KOPT-K1 (cell line): ENCODE results near the gene EDEM1.

Experiments used
- H3K27ac ChIP-seq: fragments of 200-600 bp; sonication (generic); 2 replicates; pipeline ENCODE4 v1.5.1; 2016; ENCODE audit warnings: antibody characterized with exemption, mild to moderate bottlenecking, low read depth, low read length; ENCODE audit not compliant: poor library complexity, severe bottlenecking
- H3K36me3 ChIP-seq: fragments of 200-600 bp; sonication (generic); 2 replicates; pipeline ENCODE4 v1.5.1; 2017; ENCODE audit warnings: antibody characterized with exemption, mild to moderate bottlenecking, low read length, moderate library complexity; ENCODE audit not compliant: insufficient read depth
- H3K9me3 ChIP-seq: fragments of 200-600 bp; sonication (generic); 2 replicates; pipeline ENCODE4 v1.5.1; 2017; ENCODE audit warnings: antibody characterized with exemption, low read length, mild to moderate bottlenecking; ENCODE audit not compliant: insufficient read depth, poor library complexity, severe bottlenecking

Gene EDEM1

DNA sequence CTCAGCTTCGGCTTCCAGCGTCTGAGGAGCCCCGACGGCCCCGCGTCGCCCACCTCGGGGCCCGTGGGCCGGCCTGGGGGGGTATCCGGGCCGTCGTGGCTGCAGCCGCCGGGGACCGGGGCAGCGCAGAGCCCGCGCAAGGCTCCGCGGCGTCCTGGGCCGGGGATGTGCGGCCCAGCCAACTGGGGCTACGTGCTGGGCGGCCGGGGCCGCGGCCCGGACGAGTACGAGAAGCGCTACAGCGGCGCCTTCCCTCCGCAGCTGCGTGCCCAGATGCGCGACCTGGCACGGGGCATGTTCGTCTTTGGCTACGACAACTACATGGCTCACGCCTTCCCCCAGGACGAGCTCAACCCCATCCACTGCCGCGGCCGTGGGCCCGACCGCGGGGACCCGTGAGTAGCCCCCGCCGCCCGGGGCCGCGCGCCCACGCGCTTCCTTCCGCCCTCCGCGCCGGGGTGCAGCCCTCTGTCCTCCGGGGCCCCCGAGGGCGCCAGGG lies 462 bp downstream of the EDEM1 start:
- Histone ChIP-seq H3K36me3 (peaks cover 4% of the 10 kb centered on the region; the same call in 1 of the 2 replicates), H3K9me3 (no peaks in the 10 kb centered on the region), H3K27ac (peak overlapping the region; percentile 83)

DNA sequence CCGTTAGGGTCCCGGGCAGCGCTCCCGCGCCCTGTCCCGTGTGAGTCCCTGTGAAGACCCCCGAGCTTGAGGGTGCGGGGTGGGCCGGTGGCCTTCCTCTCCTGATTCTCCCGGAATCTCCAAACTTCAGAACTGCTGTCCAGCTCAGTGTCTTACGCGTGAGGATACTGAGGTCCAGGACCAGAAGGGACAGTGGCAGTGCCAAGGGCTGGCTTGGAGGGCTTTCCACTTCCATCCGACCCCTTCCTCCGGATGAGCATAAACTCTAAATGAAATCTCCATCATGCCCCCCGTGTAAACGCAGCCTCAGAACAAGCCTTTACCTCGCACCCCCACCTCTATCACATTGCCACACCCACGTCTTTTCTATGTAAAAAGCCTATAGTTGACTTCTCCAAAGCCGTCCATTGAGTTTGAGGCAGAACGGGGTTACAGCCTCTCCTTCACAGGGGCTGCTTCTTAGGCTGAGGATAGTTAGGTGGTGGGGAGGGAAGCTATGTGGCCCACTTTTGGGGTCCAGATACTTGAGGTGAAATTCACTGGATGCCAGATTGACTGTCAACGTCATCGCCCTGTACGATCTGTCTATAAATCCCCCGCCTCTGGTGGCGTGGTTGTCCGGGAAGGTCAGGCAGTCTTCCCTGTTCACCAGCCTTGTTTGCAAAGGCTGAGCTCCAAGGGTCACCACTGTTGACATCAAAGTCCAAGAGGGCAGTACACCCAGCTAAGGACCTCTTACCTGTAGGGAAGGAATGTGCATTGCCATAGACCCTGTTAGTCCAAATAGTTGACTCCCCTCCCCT lies 1.1 kb downstream of the EDEM1 start:
- Histone ChIP-seq H3K36me3 (peaks cover 6% of the 10 kb centered on the region; the same call in 1 of the 2 replicates), H3K9me3 (no peaks in the 10 kb centered on the region), H3K27ac (peak overlapping the region; percentile 83)

DNA sequence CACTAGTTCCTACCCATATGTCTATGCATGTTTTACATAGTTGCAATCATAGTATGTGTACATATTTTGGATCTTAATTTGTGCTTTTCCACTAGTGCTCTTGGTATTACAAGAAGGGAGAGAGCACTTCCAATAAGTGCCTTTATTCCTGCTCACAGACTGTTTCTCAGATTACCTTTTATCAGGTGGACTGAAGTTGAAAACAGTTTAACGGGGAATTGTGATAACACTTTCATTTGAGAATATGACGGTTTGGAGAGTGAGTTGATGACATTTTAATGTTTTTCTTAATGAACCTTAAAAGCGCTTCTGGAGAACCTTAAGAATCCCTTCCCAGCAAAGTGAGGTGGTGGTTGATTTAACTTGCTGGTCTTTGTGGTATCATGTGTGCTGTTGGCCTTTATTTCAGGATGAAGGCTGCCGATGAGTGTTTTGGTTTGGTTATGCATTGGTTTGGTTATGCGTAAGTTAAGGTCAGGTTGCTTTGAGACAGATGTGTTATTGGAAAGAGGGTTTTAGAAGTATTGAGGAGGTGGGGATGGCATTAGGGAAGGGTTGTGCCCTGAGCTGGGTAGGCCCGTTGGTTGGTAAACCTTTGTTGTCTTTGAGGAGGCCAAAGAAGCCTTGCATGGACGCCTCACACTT lies 2.8 kb downstream of the EDEM1 start:
- Histone ChIP-seq H3K36me3 (peaks cover 14% of the 10 kb centered on the region), H3K9me3 (no peaks in the 10 kb centered on the region), H3K27ac (peak overlapping the region; percentile 83)

DNA sequence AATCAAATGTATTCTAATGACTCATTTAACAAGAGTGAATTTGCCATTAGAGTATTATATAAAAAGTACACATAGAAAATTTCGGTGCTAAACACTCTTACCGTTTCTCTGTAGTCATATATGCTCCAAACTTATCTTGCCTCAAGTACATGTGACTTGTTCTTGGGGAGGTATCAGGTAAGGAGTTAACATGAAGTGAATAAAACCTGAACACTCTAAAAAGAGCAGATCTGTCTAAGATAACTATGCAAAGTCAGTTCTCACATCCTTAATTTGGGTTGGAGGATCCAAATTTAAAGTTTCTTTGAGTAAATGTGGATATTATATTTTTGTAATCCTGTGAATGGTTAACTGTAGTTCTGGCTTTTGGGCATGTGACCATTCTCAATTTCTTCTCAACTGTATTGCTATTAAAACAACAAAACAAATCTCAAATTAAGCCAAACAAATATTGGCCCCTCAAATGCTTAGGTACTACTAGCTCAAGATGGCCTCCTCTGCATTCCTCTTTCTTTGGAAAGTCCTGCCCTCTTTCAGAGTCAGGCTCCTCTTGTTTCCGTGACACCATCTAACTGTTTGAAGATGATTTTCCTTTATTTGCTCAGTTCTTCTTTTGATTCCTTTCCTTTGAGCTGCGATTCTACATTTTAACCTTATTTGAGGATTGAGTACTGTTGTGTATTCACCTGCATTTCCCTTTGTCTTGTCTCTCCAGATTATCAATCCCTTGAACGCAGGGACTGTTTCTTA lies 4.2 kb downstream of the EDEM1 start:
- H3K27ac ChIP-seq = peak overlapping the region; percentile 50
- no peaks in the 10 kb centered on the region for H3K9me3 ChIP-seq
- H3K36me3 ChIP-seq = peaks cover 28% of the 10 kb centered on the region

DNA sequence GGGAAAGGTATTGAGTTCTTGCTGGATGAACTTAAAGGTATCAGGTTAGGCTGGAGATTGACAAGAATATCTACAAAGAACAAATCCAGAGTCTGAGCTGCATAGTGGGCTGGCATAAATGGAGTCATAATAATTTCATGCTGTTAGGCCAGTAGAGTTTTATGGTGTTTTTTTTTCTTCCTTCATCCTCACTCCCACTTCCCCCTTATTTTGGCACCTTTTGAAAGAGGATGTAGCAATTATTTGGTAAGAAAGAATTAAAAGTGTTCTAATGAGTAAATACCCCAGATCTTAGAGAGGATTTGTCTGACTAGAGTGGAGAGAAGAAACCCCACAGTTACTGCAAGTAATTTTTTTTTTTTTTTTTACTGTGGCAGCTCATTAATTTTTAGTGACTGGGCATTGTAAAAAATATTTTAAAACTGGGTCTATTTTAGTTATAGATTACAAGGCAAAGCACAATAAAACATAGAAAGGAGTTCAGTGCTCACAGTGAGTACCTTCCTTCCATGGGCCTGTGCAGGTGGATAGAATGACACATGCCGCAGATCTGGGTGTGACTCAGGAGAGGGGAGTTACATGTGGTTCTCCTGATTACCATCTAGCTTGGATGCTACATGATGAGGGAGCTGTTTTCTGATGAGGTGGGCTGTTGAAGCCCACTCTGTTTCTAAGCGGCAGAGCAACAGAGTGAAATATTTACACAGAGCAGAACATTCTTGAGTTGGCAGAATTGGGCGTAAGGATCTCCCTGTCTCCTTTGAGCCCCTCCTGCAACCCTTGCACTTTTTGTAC lies 5.3 kb downstream of the EDEM1 start:
- Histone ChIP-seq H3K9me3 (no peaks in the 10 kb centered on the region), H3K36me3 (peaks cover 30% of the 10 kb centered on the region), H3K27ac (peak overlapping the region; percentile 50)

DNA sequence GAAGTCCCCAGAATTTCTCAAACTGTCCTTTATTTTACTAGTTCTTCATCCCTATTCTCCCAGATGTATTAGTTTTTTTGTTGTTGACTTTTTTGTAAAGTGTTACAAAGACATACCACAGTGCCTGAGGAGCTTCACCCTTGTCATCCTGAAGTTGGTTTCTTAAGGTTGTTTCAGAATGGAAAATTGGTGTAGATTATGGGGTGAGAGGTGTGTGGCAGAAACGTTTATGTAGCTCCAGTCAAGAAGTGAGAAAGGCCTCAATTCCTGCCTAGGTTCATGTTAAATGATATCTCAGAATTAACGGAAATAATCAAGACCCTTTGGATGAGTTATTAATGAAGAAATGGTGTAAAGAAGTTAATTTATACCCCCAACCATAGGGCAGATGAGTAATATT lies 6.8 kb downstream of the EDEM1 start:
- Histone ChIP-seq H3K9me3 (no peaks in the 10 kb centered on the region), H3K36me3 (peaks cover 37% of the 10 kb centered on the region), H3K27ac (peak overlapping the region; percentile 85)

DNA sequence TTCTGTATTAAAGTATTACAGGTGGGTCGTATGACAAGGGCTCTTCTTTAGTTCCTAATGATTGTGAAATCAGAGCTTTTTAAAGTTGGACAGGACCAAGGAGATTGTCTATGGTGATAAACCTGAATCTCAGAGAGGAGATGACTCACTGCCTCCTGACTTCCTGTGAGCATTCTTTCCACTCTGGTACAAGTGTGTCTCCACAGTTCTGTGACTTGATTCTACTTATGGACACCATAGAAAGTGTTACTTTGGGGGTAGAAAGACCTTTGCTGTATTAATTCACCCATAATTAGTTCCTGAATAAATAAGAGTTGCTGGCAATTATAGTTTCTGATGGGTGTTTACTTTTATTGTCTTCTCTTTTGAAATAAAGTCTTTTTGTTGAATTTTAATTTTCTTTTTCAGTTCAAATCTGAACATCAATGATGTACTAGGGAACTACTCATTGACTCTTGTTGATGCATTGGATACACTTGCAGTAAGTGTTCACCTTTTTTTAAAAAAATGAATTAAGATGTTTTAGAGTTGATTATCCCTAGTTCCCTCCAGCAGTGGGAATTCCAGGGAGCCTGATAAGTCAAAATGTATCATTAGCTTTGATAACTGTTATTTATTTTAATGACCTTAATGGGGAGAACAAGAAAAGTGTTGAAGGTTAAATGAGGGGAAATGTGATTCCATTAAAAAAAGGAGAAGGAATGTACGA lies 7.4 kb downstream of the EDEM1 start:
- peak overlapping the region; percentile 85 for H3K27ac ChIP-seq
- no peaks in the 10 kb centered on the region for H3K9me3 ChIP-seq
- peaks cover 43% of the 10 kb centered on the region for H3K36me3 ChIP-seq

DNA sequence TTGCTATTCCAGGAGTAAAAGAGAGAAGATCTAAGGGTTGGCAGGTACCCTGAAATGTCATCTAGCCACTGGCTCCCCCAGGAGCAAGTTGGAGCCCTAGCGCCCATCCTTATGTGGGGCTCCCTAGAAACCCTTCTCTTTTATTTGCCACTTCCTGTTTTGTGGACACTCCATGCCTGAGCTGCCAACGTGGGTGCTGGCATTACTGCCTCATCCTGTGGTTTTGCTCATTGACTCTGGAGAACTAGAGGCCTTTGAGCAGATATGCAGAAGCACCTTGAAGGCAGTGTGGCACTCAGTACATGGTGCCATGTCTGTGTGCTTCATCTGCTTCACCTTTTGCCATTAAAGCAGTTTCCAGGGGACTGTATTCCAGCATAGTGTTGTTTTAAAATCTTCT lies 8.1 kb downstream of the EDEM1 start:
- H3K9me3 ChIP-seq = no peaks in the 10 kb centered on the region
- peaks cover 50% of the 10 kb centered on the region for H3K36me3 ChIP-seq
- H3K27ac ChIP-seq = peak overlapping the region; percentile 85

DNA sequence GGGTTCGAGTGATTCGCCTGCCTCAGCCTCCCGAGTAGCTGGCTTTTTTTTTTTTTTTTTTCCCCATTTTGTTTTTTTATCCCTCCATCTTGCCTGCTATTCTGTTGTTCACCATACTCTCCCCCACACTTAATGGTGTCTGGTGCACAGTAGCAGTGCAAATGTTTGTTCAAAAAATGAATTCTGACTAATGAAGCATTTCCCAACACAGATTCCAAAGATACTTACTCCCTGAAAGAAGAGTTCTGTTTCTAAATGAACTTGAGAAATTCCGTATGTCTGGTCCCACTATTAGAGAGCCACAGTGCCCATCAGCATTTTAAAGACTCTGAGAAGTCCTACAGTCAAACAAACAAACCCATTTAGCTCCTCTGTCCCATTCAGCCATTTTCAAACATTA lies 9.5 kb downstream of the EDEM1 start:
- peaks cover 64% of the 10 kb centered on the region for H3K36me3 ChIP-seq

DNA sequence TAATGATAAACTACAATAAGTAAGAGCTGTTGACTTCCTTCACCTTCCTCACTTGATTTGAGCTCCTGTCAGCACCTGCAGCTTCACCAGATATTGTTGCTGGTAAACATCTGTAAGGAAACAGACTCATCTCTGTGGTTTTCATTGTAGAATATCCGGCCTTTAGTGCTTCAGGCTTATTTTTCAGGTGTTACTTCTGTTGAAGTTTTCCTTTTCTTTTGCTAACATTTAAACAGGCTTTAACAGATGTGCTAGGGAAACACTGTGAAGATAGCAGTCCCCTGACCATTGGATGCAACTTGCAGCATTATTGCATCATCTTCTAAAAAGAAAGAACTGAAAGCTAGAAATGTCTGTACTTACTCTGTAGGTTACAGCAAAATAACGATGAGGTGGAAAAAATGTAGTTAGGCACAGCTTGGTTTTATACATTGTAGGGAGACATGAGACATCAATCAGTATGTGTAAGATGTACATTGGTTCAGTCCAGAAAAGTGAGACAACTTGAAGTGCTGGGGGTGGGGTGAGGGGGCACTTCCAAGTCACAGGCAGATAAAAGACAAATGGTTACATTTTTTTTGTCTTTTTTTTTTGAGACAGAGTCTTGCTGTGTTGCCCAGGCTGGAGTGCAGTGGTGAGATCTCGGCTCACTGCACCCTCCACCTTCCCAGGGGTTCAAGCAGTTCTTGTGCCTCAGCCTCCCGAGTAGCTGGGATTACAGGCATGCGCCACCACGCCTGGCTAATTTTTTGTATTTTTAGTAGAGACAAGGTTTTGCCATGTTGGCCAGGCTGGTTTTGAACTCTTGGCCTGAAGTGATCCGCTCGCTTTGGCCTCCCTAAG lies 10.2 kb downstream of the EDEM1 start:
- H3K27ac ChIP-seq = peak overlapping the region; percentile 85
- H3K36me3 ChIP-seq = peaks cover 71% of the 10 kb centered on the region
- no peaks in the 10 kb centered on the region for H3K9me3 ChIP-seq

More for the DNA sequence above, 9.5 kb downstream of the EDEM1 start:
- Histone ChIP-seq H3K27ac (peak overlapping the region; percentile 85), H3K9me3 (no peaks in the 10 kb centered on the region)

DNA sequence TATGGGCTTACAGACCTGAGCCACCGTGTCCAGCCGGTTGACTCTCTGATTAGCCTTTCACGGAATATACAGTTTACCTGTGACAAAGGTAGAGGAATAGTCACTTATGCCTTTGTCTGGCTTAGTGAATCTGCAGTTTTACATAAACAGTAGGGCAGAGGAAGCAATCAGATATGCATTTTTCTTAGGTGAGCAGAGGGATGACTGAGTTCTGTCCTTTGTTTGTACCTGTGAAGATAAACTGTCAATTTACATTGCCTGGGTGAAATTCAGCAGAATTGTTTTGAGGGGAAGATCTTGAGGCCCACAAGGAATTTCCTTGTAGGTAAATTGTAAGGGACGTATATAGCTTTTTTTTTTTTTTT lies 10.8 kb downstream of the EDEM1 start:
- H3K9me3 ChIP-seq = no peaks in the 10 kb centered on the region
- H3K36me3 ChIP-seq = peaks cover 73% of the 10 kb centered on the region
- H3K27ac ChIP-seq = peak overlapping the region; percentile 85

DNA sequence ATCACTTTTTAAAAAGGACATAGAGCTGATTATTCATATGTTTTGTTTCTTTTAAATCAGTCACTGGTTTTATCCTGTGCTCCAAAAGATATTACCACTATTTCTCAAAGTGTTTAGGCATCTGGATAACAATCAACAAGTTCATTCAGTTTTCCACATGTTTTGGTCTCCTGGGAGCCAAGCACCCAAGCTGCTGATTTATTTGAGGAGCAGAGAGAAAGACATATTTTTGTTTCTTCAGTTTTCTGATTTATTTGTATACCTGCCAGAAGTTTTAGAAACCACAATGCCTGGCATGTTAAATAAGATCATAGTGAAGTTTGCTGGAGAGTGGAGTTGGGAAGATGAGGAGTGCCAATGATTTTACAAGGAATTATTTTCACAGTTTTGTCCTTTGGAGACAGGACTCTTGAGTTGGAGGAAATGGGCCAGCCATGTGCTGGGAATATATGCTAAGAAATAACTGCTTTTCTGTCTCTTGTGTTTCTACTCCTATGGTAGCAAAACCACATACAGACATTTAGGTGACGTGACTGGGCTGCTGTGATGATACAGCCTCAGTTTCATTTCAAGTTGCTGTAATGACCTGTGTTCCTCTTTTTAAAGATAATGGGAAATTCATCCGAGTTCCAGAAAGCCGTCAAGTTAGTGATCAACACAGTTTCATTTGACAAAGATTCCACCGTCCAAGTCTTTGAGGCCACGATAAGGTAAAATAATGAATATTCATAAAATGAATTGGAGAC lies 11.7 kb downstream of the EDEM1 start:
- Histone ChIP-seq H3K27ac (peak overlapping the region; percentile 85), H3K9me3 (no peaks in the 10 kb centered on the region), H3K36me3 (peaks cover 74% of the 10 kb centered on the region)

DNA sequence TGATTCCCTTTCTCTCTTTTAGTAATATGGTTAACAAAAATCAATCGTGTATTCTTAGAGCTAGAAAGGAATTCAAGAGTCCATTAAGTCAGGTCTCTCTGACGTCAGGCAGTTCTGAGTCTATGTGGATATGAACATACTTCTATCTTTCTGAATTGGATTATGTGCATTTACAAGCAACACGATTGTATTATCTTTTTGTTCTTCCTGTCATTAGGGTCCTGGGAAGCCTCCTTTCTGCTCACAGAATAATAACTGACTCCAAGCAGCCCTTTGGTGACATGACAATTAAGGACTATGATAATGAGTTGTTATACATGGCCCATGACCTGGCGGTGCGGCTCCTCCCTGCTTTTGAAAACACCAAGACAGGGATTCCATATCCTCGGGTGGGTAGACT lies 14.0 kb downstream of the EDEM1 start:
- Histone ChIP-seq H3K9me3 (no peaks in the 10 kb centered on the region), H3K27ac (no peak overlapping the region), H3K36me3 (peaks cover 83% of the 10 kb centered on the region)
